Measurements from ENCODE around the gene TFF2. TPM values are rescaled to one million over a fixed set of nuclear protein-coding genes. Genes with fewer than 3 reads are reported as not detected.

The TFF2 gene
- polyA plus RNA-seq, 1 of the 3 experiments (the other 2 are of a cell fraction): not detected

- no peaks in the 10 kb centered on the region for H3K9me2 ChIP-seq
- H3K4me1 ChIP-seq (ENCODE audit: control insufficient read depth in 1 of 2, insufficient read depth in 2 of 2, low read depth in 1 of 2, low read length in 1 of 2): no peaks in the 10 kb centered on the region
- no peaks in the 10 kb centered on the region for H4K20me1 ChIP-seq (ENCODE audit: insufficient read depth)
- no peaks in the 10 kb centered on the region; the same call in 1 of the 2 replicates for H3K9me3 ChIP-seq
- ChIA-PET CTCF (no interaction called here), POLR2A (no interaction called here)
- no peak overlapping the region for H3K27ac ChIP-seq (ENCODE audit: low read depth in 2 of 2, low read length in 1 of 2)
- WGBS (ENCODE audit: low lambda C conversion rate): 0% methylated on average over 2 of the region's 2 CpGs
- no peaks in the 10 kb centered on the region for H3K79me2 ChIP-seq (ENCODE audit: insufficient read depth)
- no peak overlapping the region for H2AFZ ChIP-seq (ENCODE audit: low read depth)
- no peaks in the 10 kb centered on the region for H3K36me3 ChIP-seq (replicated peaks in 1 of 2; ENCODE audit: control insufficient read depth in 1 of 2, insufficient read depth in 2 of 2, low read length in 1 of 2)
- H3K27me3 ChIP-seq (ENCODE audit: insufficient read depth): no peaks in the 10 kb centered on the region
- H3F3A ChIP-seq (replicated peaks; ENCODE audit: insufficient read depth): no peaks in the 10 kb centered on the region
- no peak for DNase-seq
- no peak overlapping the region for H3K9ac ChIP-seq
- TF ChIP-seq MAX (IDR thresholded peaks at IDR 0.05; ENCODE audit: low read depth): no peak
- no peak for TF ChIP-seq CHD2 (IDR thresholded peaks at IDR 0.05; ENCODE audit: low read length, partially characterized antibody)
- no peak for TF ChIP-seq IRF3 (IDR thresholded peaks at IDR 0.05; ENCODE audit: low read depth, low read length)
- TF ChIP-seq NFIC (IDR thresholded peaks at IDR 0.05; ENCODE audit: borderline replicate concordance): no peak
- no peak for TF ChIP-seq CTCF (IDR thresholded peaks at IDR 0.05)
- TF ChIP-seq YY1 (IDR thresholded peaks at IDR 0.05; ENCODE audit: low read depth): no peak
- no peak for TF ChIP-seq GATA2 (CRISPR knock-in tag; IDR thresholded peaks at IDR 0.05)
- TF ChIP-seq USF1 (IDR thresholded peaks at IDR 0.05; ENCODE audit: borderline replicate concordance, low read depth): no peak
- no peak for TF ChIP-seq JUND (IDR thresholded peaks at IDR 0.05)
- no peak for TF ChIP-seq FOSL2 (IDR thresholded peaks at IDR 0.05; ENCODE audit: borderline replicate concordance, low read depth)
- TF ChIP-seq FOXM1 (IDR thresholded peaks at IDR 0.05; ENCODE audit: low read depth): no peak
- TF ChIP-seq RFX5 (IDR thresholded peaks at IDR 0.05; ENCODE audit: low read length): no peak
- TF ChIP-seq MEF2A (IDR thresholded peaks at IDR 0.05; ENCODE audit: borderline replicate concordance, low read depth): no peak
- no peak for TF ChIP-seq POLR2AphosphoS5 (IDR thresholded peaks at IDR 0.05; ENCODE audit: low read depth, low read length)
- TF ChIP-seq PBX3 (IDR thresholded peaks at IDR 0.05): no peak
- no peak for TF ChIP-seq SIN3A (IDR thresholded peaks at IDR 0.05; ENCODE audit: borderline replicate concordance, low read depth, low read length)
- no peak for TF ChIP-seq ZBTB33 (IDR thresholded peaks at IDR 0.05; ENCODE audit: borderline replicate concordance, low read depth)
- no peak overlapping the region for H3K4me2 ChIP-seq
- no peak overlapping the region for H3K4me3 ChIP-seq (ENCODE audit: low read depth in 2 of 2, low read length in 1 of 2)
These were observed 5.3 kb upstream of the TFF2 start for GRCh38 chr21:42356046-42356445.

Measured in SK-N-SH (cell line).